ENCODE measurements around the gene CDK16. TPM values are rescaled to one million over a fixed set of nuclear protein-coding genes. Genes with fewer than 3 reads are reported as not detected.

The CDK16 gene
- 146 and 151 TPM in 2 replicates for total RNA-seq
- 143 TPM for polyA plus RNA-seq (2012)

DNA sequence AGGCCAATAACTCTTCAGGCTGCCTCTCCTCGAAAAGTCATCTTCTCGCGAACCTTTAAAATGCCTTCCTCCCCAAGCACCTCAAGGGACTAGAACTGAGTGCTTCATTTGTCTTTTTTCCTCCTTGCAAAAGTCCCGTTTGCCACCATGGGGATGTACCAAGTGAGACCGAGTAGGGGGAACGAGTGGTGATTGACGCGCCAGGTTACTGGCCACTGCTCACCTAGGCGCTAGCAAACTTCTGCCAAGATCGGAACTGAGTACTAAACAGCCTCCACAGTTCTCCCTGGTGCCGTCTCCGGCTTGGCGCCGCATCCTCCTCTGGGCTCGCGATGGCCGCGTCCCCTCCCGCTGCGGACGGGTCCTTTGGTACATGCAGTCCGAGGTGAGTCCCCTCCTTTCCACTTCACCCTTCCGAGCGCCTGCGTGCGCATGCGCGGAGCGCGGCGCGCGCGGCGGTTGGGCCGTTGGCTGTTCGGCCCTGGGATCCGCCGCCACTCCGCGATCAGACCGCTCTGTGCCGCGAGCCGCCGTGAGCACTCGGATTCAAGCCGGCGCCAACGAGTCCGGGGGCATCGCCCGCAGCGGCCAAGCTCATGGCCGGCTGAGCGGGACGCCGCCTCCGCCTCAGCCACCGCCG is at the start of gene CDK16:
TSS of gene CDK16 (plus strand) at position 402 of the 640 bp plus-strand sequence. CDS start 4,877 bp downstream, outside the sequence.
- DNase-seq (ENCODE audit: low read depth), result peak; percentile 78

DNA sequence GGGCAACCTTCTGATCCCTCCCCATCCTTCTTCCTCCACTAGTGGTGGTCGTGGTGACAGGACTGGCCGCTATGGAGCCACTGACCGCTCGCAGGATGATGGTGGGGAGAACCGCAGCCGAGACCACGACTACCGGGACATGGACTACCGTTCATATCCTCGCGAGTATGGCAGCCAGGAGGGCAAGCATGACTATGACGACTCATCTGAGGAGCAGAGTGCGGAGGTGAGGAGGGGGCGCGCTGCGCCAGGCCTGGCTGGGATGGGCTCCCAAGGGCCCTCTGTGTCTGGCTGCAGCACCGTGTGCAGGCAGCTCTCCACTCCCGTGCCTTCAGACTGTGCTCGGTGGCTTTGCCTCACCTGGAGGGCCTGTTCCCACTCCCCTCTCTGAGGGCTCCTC is 49.2 kb upstream of the CDK16 start:
- no peak for DNase-seq (ENCODE audit: low read depth)

DNA sequence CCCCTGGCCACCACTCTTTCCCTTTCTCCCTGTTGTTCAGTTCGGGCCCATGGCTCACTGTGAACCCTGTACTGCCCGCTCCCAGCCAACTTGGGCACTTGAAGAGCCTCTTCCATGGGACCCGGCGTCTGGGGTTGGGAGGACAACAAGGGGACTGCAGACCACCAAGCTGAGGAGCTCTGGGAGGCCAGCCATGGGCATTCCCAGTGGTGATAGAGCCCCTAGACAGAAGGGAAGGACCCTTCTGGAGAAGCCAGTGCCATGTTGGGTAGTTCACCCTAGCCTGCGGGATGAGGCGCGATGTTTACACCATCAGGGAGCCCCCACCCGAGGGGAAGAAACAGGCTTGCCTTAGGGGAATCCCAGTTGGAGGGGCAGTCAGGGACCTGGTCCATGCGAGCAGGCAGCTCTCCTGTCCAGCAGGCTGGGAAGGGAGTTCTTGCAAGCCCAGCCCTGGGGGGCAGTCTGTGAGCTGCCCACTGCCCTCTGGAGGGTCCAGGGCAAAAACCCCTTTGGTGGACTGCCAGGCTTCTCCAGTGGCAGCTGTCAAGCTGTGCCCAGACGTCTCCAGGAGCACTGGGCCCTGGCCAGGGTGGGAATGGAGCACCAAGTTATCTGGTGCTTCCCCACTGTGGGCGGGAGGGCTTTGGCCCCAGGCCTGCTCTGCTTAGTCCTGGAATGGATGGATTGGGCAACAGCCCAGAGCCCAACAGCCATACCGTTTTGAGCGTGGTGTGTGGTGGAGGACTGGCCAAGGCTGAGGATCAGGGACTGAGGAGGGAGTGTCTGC is 48.6 kb upstream of the CDK16 start:
- DNase-seq (ENCODE audit: low read depth), result peak; percentile 55

DNA sequence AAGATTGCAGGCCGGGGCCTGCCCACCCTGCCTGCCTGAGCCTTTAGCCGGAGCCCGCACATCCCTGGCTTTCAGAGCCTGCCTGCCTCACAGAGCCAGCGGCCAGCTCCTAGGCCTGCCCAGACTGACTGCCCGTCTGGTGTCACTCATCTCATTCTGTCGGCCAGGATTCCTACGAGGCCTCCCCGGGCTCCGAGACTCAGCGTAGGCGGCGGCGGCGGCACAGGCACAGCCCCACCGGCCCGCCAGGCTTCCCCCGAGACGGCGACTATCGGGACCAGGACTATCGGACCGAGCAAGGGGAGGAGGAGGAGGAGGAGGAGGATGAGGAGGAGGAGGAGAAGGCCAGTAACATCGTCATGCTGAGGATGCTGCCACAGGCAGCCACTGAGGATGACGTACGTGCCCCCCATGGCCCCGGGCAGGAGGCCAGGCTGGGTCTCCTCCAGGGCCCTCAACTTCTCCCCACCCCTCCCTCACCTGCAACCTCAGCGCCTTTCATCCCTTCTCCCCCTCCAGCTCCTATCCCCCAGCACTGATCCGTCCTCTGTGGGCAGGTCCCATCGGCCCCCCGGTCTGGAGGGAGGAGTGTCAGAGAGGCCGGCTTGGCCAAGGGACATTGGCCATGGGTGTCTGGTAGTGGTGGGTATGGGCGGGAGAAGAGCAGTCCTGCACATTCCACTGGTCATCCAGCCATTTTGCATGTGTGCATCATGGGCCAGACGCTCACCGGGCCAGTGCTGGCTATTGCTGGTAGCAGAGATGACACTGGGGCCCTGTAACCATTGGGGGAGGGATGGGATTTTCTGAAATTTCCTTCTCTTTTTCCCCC is 47.4 kb upstream of the CDK16 start:
- DNase-seq (ENCODE audit: low read depth), result no peak

DNA sequence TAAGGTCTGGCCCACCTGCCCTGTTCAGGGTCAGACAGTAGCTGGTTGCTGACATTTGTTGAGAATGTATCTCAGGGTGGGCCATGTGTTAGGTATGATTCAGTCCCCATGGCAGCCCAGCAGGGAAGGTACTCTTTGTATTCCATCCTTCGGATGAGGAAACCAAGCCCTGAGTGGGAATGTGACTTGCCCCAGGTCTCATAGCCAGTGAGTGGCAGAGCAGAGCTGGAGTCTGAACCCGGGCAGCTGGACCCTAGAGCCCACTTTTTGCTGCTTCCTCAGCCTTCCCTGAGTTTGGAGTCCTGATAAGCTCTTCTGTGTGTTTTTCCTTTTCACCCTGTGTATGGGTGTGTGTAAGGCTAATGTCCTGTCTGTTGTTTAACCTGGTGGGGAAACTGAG is 46.5 kb upstream of the CDK16 start:
- DNase-seq (ENCODE audit: low read depth), result no peak

DNA sequence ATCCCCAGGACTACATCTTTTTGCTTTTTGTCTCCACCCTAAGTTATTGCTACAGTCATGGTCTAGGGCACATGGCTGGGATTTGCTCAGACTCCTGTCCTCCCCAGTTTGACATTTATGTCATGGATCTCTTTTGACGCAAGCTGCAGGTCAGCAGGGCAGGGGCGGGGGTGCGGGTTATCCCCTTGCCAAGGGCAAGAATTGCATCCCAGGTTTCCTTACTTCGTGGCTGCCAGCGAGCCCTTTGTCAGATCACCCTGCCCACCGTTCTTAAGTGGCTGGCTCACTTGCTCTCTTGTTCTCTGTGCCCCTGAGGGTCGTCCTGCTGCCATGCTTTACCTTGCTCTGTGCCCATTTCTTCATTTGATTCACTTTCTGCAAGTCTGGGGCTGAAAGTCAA is 45.9 kb upstream of the CDK16 start:
- no peak for DNase-seq (ENCODE audit: low read depth)

DNA sequence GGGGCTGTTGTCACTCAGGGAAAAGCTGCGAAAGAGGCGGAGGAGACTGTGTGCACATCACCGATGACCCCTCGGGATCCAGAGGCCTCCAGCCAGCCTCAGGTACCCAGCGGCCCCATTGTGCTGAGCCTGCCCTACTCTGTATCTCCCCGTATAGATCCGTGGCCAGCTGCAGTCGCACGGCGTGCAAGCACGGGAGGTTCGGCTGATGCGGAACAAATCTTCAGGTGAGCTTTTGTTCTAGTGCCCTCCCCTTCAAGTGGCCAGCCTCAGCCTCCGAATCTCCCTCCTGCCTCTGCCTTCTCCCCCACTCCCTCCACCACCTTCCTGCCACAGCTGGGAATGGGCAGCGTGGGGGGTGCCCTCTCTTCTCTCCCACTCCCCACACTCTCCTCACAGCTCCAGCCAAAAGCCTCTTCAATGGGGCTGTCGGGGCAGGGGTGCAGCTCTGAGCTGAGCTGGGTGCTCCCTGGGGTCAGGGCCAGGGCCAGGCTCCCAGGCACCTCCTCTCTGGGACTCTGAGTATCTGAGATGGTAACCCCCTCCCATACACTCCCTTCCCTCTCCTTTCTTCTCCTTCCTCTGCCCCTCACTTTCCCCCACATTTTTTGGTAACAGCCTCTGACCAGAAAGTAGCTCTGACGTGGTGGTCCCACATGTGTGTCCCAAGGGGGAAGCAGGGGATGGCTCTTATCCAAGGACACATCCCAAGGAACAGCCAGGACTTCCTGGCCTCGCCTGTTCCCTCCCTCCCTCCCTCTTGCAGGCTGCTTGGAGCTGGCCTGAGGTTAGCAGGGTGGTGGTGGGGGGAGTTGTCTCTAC is 45.3 kb upstream of the CDK16 start:
- DNase-seq (ENCODE audit: low read depth), result no peak

DNA sequence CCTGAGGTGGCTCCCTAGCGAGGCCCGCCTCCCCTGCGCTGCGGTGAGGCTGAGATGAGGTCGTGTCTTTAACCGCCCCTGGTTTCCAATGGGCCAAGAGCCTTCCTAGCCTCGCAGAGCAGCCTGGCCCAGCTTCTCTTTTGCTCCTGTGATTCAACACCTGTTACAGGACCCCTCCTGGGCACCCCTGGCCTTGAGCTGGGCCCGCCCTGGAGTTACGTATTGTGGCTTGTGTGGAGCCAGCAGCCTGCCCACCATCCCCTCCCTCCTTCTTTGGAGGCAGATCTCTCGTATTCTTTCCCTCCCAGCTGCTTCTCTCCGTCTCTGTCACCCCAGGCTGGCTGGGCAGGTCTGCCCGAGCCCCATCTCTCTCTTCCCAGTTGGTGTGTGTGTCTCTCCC is 44.1 kb upstream of the CDK16 start:
- DNase-seq (ENCODE audit: low read depth), result no peak

DNA sequence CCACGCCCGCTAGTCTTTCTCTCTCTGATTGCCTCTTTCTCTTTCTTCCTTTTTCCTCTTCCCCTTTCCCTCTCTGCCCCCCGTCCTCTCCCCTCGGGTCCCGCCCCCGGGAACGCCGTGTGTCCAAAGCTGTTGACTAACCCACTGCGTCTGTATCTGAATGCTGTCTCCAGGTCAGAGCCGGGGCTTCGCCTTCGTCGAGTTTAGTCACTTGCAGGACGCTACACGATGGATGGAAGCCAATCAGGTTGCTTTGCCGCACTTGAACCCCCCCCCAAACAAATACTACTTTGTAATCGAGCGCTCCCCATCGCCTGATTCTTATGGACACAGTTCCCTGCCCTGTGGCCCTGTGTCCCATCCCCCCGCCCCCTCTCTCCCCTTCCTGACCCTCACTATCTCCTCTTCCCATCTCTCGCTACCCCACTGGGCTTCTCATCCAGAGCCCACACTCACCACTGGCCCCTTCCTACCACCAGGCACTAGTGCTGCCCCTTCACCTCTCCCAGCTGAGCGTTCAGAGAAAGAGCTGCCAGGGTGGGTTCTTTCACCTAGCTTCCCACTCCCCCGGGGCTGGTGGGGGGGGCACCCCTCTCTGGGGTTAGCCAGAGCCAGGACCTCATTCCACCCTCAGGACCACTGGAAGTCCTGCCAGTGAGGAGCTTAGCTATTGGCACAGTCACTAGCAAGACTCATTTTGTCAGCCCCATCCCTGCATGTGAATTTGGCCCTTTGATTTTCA is 43.5 kb upstream of the CDK16 start:
- no peak for DNase-seq (ENCODE audit: low read depth)

DNA sequence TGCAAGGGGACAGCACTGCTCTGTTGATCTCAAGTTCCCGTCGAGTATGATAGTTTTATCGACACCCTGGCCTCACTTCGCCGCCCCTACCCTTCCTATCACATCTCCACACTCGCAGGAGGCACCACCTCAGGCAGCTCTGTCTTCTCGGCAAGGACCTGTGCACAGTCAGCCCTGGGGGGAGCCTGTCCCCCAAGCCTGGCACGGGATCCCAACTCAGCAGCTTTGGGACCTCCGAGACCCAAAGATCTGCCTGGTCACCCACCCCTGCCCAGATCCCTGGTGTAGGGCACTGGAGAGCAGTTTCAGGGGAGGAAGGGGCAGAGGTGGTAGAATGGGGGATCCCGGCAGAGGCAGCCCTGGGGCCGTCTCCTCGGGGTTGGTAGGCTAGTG is 42.9 kb upstream of the CDK16 start:
- DNase-seq (ENCODE audit: low read depth), result no peak

DNA sequence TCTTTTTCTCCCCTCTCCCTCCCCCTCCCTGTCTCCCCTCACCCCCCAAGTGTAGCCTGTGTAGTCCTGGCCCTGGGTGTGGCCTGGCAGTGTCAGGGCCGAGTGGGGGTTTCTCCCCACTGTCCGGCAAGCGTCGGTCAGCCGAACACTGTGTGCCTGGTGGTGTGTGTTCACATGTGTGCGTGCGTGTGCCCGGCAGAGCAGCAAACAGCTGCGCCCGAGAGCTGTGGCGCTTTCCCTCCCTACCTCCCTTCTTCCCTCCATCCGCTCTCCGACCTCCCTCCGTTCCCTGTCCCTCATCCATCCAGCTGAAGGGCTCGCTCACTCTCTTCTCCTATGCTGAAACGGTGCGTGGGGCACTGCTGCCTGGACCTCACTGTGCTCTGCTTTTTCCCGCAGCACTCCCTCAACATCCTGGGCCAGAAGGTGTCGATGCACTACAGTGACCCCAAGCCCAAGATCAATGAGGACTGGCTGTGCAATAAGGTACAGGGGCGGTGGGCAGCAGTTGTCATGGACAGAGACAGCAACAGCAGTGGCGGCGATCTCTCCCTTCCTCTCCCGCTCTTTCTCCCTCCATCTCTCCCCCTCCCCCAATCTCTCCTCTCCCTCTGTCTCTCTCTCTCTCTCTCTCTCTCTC is 42.3 kb upstream of the CDK16 start:
- DNase-seq (ENCODE audit: low read depth), result no peak

DNA sequence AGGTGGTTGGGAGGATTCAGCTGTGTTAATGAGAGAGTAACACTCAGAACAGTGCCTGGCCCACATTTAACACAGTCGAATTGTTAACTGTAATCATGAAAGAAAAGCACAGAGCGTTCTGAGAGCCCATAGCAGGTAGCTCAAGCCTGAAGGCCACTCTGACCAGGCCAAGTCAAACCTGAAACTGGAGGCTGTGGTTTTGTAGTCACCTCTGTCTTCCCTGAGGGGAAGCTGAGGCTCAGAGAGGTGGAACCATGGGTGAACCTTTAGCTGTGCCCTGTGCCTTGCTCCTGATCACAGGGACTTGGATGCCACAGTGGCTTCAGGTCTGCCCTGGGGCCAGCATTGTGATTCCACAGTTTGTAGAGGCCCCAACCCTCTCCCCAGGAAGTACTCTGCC is 41.4 kb upstream of the CDK16 start:
- DNase-seq (ENCODE audit: low read depth), result no peak

DNA sequence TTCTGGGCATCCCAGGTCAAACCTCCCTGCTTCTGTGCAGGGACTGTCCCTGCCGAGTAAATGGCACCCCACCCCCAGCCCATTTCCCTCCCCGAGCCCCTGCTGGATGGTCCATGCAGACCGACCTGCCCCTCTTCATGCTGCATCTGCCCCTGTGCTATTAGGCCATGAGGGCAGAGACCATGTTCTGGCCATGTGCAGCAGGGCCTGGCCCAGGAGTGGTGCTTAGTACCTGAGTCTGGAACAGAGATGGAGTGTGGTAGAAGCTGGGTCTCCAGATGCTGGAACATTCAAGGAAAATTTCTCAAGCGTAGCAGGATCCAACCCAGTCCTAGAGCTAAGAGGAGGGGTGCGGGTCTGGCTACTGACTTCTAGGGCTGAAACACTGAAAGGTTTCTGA is 40.1 kb upstream of the CDK16 start:
- DNase-seq (ENCODE audit: low read depth), result no peak

DNA sequence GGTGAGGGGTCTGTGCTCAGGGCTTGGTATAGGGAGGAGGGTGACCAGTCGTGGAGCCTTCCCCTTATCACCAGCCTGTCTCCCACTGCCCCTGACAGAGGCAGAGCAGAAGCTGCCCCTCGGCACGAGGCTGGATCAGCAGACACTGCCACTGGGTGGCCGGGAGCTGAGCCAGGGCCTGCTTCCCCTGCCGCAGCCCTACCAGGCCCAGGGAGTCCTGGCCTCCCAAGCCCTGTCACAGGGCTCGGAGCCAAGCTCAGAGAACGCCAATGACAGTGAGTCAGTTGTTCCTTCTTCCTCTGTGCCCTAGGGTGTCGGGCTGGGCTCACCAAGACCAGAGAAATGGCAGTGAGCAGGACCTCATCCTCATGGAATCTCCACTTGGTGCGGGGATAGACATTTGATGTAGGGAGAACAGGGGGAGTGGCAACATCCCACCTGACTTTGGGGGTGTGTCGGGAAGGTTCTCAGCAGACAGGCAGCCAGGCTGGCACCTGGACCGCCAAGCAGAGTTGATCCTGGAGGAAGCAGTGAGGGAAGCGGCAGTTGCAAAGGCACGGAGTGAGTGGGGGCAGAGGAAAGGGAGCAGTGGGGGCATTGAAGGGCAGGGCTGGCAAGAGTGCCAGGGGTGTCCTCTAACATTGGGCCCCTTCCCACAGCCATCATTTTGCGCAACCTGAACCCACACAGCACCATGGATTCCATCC is 39.1 kb upstream of the CDK16 start:
- peak; percentile 63 for DNase-seq (ENCODE audit: low read depth)

DNA sequence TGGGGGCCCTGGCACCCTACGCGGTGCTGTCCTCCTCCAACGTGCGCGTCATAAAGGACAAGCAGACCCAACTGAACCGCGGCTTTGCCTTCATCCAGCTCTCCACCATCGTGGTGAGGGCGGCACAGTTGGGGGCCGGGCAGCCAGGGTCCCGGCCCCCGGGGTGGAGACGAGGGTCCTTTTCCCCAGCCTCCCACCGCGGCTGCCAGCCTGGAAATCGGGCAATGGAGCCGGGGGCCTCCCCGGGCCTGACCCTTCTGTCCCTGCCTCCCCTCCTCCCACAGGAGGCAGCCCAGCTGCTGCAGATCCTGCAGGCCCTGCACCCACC is 38.6 kb upstream of the CDK16 start:
- no peak for DNase-seq (ENCODE audit: low read depth)

DNA sequence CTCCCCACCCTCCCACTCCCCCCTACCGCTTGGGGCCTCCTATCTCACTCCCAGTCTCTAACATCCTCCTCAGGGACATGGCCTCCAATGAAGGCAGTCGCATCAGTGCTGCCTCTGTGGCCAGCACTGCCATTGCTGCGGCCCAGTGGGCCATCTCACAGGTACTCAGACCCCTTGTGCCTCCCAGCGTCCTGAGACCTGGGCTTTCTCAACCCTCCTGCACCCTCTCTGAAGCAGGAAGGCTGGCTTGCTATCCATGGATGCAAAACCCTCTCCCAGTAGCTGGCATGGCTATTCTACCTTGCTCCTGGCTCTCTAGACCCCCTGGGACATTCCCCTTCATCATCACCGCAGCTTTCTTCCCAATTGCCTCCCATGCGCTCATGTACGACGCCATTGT is 38.1 kb upstream of the CDK16 start:
- no peak for DNase-seq (ENCODE audit: low read depth)

DNA sequence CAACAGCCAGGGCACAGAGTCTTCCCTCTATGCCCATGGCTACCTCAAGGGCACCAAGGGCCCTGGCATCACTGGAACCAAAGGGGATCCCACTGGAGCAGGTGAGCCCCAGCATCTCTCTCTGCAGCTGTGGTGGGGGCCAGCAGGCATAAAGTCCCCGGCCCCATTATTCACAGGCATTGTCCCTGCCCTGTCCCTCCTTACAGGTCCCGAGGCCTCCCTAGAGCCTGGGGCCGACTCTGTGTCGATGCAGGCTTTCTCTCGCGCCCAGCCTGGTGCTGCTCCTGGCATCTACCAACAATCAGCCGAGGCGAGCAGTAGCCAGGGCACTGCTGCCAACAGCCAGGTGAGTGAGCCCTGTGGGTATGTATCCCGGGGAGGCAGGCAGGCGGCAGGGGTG is 37.2 kb upstream of the CDK16 start:
- no peak for DNase-seq (ENCODE audit: low read depth)

DNA sequence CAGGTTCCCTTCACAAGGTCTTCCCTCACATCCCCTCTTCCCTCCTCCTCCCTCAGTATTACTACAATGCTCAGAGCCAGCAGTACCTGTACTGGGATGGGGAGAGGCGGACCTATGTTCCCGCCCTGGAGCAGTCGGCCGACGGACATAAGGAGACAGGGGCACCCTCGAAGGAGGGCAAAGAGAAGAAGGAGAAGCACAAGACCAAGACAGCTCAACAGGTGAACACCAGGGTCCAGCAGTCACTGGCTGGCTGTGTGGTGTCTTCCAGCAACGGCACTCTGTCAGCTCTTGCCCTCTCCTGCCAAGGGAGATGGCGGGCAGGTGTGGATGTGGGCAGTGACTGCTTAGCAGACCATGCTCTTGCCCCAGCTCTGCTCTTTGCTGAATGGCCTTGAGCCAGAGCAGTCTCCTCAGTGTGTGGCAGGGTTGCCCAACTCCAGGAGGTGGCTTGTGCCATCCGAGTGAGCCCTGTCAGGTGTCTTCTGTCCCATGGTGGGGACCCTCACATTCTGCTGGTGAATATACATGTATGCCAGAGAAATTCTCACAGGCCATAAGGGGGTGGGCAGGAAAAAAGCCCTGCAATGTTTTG is 36.3 kb upstream of the CDK16 start:
- DNase-seq (ENCODE audit: low read depth), result no peak

DNA sequence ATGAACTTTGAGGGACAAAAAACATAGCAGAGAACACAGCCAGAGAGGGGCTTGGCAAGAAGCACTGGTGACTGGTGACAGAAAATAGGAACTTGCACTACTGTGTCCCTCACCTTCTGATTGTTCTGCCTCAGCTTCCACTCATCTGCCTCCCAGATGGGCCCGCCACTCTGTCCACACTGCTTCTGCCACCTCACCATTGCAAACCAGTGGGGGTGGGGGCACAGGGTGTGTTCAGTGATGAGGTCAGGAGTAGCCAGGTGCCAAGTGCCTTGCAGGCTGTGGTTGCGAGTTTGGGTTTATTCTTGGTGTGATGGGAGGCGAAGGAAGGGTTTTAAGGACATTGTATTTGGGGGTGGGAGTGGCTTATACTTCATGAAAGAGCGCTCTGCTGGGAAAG is 34.0 kb upstream of the CDK16 start:
- DNase-seq (ENCODE audit: low read depth), result peak; percentile 17

Measured in myocyte (in vitro differentiated cells).